ENCODE measurements around the gene SULF2.
A peak's percentile ranks its signal among the peaks of the same experiment; 100 is the strongest.

DNA sequence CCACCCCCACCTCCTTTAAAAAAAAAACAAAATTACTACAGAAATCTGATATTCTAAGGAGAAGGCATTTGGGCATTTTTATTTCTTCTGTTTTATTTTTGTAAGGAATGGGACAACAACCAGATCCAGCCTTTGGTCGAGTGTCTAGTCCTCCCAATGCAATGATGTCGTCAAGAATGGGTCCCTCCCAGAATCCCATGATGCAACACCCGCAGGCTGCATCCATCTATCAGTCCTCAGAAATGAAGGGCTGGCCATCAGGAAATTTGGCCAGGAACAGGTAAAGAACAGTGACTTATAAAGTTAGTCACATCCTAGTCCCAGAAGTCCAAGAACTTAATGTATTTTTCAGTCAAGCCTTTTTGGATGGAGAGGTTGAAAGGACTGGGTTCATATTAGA, 133.0 kb downstream of the SULF2 start:
- peak; percentile 57; the same call in 1 of the 2 replicates for TF ChIP-seq CEBPB (IDR thresholded peaks at IDR 0.05; ENCODE audit: borderline replicate concordance, low read depth, low read length)
- no peak for TF ChIP-seq CTCF (CRISPR knock-in tag; IDR thresholded peaks at IDR 0.05)
- TF ChIP-seq, protein P1, sequence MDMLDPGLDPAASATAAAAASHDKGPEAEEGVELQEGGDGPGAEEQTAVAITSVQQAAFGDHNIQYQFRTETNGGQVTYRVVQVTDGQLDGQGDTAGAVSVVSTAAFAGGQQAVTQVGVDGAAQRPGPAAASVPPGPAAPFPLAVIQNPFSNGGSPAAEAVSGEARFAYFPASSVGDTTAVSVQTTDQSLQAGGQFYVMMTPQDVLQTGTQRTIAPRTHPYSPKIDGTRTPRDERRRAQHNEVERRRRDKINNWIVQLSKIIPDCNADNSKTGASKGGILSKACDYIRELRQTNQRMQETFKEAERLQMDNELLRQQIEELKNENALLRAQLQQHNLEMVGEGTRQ (IDR thresholded peaks at IDR 0.05; ENCODE audit: low read depth, low read length) = no peak
- TF ChIP-seq, protein P1 (CRISPR knock-in tag; IDR thresholded peaks at IDR 0.05; ENCODE audit: borderline replicate concordance) = no peak
- TF ChIP-seq ATF2 (CRISPR knock-in tag; IDR thresholded peaks at IDR 0.05) = no peak
- no peak for TF ChIP-seq RAD21 (CRISPR knock-in tag; IDR thresholded peaks at IDR 0.05)

Data from HepG2 (cell line).